Omental fat pad (tissue), 4 donors: ENCODE measurements around the gene HSD17B2. TPM values are rescaled to one million over a fixed set of nuclear protein-coding genes. Genes with fewer than 3 reads are reported as not detected.

Source experiments
- ATAC-seq: fragments of 150-250 bp; one replicate; pipeline ENCODE4 v1.9.1; 2016; ENCODE audit warnings: mild to moderate bottlenecking, moderate library complexity; ENCODE audit not compliant: low FRiP score
- DNase-seq: peaks from one replicate; pipeline ENCODE4 v3.0.0-alpha.2; 2019; ENCODE audit warnings: low spot score
- CTCF ChIP-seq, 3 donors: fragments of 450-650 bp; IDR thresholded peaks; one replicate each; pipeline ENCODE4 v1.5.1; 2016 to 2017; ENCODE audit warnings: antibody characterized with exemption in 3 of 3, mild to moderate bottlenecking in 3 of 3, moderate library complexity in 2 of 3
- total RNA-seq, 4 donors: library from RNA; depleted of rRNA; stranded (reverse); fragments of >200 nt; gene quantifications; one replicate each; pipeline ENCODE4 v1.1.0, GENCODE V29; 2016

HSD17B2 gene
- total RNA-seq, 4 donors from 2014 or later: 0.94 to 5.7 (median 1.6) TPM; not detected in 1

- DNase-seq: no peak
- no peak for TF ChIP-seq CTCF (IDR thresholded peaks at IDR 0.05)
- ATAC-seq: no peak
Observed at GRCh38 chr16:82146556-82146955, 111.5 kb downstream of the HSD17B2 start.

GRCh38 chr16:82146957-82147356, 111.9 kb downstream of the HSD17B2 start:
- no peak for DNase-seq
- no peak for TF ChIP-seq CTCF (IDR thresholded peaks at IDR 0.05)
- ATAC-seq: no peak

GRCh38 chr16:82147546-82147945, 112.5 kb downstream of the HSD17B2 start:
- no peak for DNase-seq
- no peak for ATAC-seq
- TF ChIP-seq CTCF (IDR thresholded peaks at IDR 0.05): no peak

Other genes with a start within 250 kb of the HSD17B2 start
- gene SDR42E1, start 23.8 kb upstream of the HSD17B2 start, total RNA-seq: 1 to 10 TPM; 1.8 to 3.3 (median 2.1) TPM
- gene MPHOSPH6, start 135.0 kb downstream of the HSD17B2 start, total RNA-seq: 10 to 100 TPM; 21.7 to 35.5 (median 34.3) TPM